Spleen (tissue), 7 donors: ENCODE measurements around the gene IGHMBP2.

Experiments
- POLR2A ChIP-seq, 3 donors: fragments of 450-650 bp; IDR thresholded peaks; one replicate each; pipeline ENCODE4 v1.5.1; 2017; ENCODE audit warnings: antibody characterized with exemption in 3 of 3, mild to moderate bottlenecking in 1 of 3
- POLR2AphosphoS5 ChIP-seq, 3 donors: sonication (generic); formaldehyde crosslinking; IDR thresholded peaks; one replicate each; pipeline ENCODE4 v1.5.1; 2017; ENCODE audit warnings: antibody characterized with exemption in 3 of 3
- TF ChIP-seq, protein P1 (sequence below), 11 experiments: fragments of 200-600 bp in 7 of 11; fragments of 450-650 bp in 4 of 11; sonication (generic) in 4 of 11; IDR thresholded peaks in 8 of 11; conservative IDR thresholded peaks in 3 of 11; 1 replicate in 7 of 11; 2 replicates in 4 of 11; pipeline versions ENCODE4 v1.4.0 to v1.8.0; 2016 to 2021; ENCODE audit warnings: antibody characterized with exemption in 11 of 11, inconsistent platforms in 4 of 11, mild to moderate bottlenecking in 1 of 11
- donor health status: DM: no; HTN: no; CAD: no; lungs with moderate emphysema.
- donor health status: DM: no; HTN: no; CAD: no.
- donor health status: DM: no; HTN: no; CAD: no.

DNA sequence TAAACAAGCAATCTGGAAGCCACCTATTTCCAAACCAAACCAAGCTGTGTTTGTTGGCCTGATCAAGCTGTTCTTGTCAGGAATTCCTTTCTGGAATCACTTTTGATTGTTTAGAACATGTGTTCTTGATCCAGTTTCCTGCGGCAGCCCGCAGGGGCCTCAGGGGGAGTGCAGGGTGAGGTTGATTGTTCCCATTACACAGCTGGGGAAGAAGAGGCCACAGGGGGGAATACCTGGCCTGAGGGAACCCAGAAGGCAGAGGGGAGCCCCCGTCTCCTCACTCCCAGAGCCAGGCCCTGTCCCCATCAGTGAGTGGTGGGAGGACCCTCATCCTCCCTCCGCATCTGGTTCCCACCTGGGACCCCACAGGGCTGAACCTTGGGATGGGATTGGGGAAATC lies 72.9 kb downstream of the IGHMBP2 start:
- TF ChIP-seq, protein P1, sequence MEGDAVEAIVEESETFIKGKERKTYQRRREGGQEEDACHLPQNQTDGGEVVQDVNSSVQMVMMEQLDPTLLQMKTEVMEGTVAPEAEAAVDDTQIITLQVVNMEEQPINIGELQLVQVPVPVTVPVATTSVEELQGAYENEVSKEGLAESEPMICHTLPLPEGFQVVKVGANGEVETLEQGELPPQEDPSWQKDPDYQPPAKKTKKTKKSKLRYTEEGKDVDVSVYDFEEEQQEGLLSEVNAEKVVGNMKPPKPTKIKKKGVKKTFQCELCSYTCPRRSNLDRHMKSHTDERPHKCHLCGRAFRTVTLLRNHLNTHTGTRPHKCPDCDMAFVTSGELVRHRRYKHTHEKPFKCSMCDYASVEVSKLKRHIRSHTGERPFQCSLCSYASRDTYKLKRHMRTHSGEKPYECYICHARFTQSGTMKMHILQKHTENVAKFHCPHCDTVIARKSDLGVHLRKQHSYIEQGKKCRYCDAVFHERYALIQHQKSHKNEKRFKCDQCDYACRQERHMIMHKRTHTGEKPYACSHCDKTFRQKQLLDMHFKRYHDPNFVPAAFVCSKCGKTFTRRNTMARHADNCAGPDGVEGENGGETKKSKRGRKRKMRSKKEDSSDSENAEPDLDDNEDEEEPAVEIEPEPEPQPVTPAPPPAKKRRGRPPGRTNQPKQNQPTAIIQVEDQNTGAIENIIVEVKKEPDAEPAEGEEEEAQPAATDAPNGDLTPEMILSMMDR (IDR thresholded peaks at IDR 0.05 in 8 of 11, conservative IDR thresholded peaks at IDR 0.05 in 3 of 11) = no peak
- TF ChIP-seq POLR2AphosphoS5 (IDR thresholded peaks at IDR 0.05) (no peak), POLR2A (IDR thresholded peaks at IDR 0.05) (no peak)
